Smooth muscle cell (in vitro differentiated cells): Measurements from ENCODE around the gene ZBTB17. TPM values are rescaled to one million over a fixed set of nuclear protein-coding genes. Genes with fewer than 3 reads are reported as not detected.
"Not testable (repeated sequence)": the region's sequence is repeated elsewhere in the genome, so short reads cannot be mapped to it uniquely, and the experiment has no call there.

Experiments
- DNase-seq: peaks from one replicate; lab custom pipeline; 2025; ENCODE audit not compliant: unreplicated experiment; lab: John Stamatoyannopoulos, UW
- H2AFZ ChIP-seq: fragments of 200-600 bp; sonication (generic); 2 replicates; pipeline ENCODE4 v1.6.0; 2016; ENCODE audit warnings: antibody characterized with exemption, low read depth, mild to moderate bottlenecking
- H3F3A ChIP-seq: fragments of 200-600 bp; sonication (generic); 2 replicates; pipeline ENCODE4 v1.6.0; 2017; ENCODE audit warnings: antibody characterized with exemption, low read depth
- H3K27ac ChIP-seq: fragments of 200-600 bp; sonication (generic); 2 replicates; pipeline ENCODE4 v1.5.1; 2016; ENCODE audit warnings: low read depth, mild to moderate bottlenecking
- H3K27me3 ChIP-seq: fragments of 200-600 bp; sonication (generic); 2 replicates; pipeline ENCODE4 v1.6.1; 2016; ENCODE audit warnings: low read depth, mild to moderate bottlenecking
- H3K36me3 ChIP-seq: fragments of 200-600 bp; sonication (generic); 2 replicates; pipeline ENCODE4 v1.5.1; 2016; ENCODE audit warnings: low read depth
- H3K4me1 ChIP-seq: fragments of 200-600 bp; sonication (generic); 2 replicates; pipeline ENCODE4 v1.5.1; 2016; ENCODE audit warnings: low read depth
- H3K4me2 ChIP-seq: fragments of 200-600 bp; sonication (generic); 2 replicates; pipeline ENCODE4 v1.6.0; 2016; ENCODE audit warnings: mild to moderate bottlenecking
- H3K4me3 ChIP-seq: fragments of 200-600 bp; sonication (generic); 2 replicates; pipeline ENCODE4 v1.5.1; 2016; ENCODE audit warnings: mild to moderate bottlenecking
- H3K79me2 ChIP-seq: fragments of 200-600 bp; sonication (generic); 2 replicates; pipeline ENCODE4 v1.6.0; 2016; ENCODE audit warnings: low read depth, mild to moderate bottlenecking
- H3K9ac ChIP-seq: fragments of 200-600 bp; sonication (generic); 2 replicates; pipeline ENCODE4 v1.6.0; 2016; ENCODE audit warnings: low read depth
- H3K9me3 ChIP-seq: fragments of 200-600 bp; sonication (generic); replicated peaks from 2 replicates; pipeline ENCODE4 v1.5.1; 2016; ENCODE audit warnings: low read depth
- H4K20me1 ChIP-seq: fragments of 200-600 bp; sonication (generic); 2 replicates; pipeline ENCODE4 v1.6.0; 2016; ENCODE audit warnings: low read depth
- CTCF ChIP-seq: fragments of 200-600 bp; sonication (generic); IDR thresholded peaks from 2 replicates; pipeline ENCODE4 v1.5.1; 2017; ENCODE audit warnings: borderline replicate concordance, mild to moderate bottlenecking, antibody characterized with exemption; ENCODE audit not compliant: insufficient read depth, poor library complexity, severe bottlenecking
- WGBS: methylation state at CpG from one replicate; pipeline ENCODE4 v1.1.7; 2016; ENCODE audit warnings: low lambda C conversion rate; 5-methylcytosine and 5-hydroxymethylcytosine counted together
- polyA plus RNA-seq: library from polyadenylated mRNA; unstranded; fragments of >200 nt; fragmentation: Nextera tagmentation; extraction: Ambion mirVana; gene quantifications from 2 replicates; pipeline ENCODE4 v1.2.1, GENCODE V29; 2016
- total RNA-seq: library from RNA; depleted of rRNA; stranded (reverse); fragments of >200 nt; gene quantifications from 2 replicates; pipeline ENCODE4 v1.2.3, GENCODE V29; 2014

Gene ZBTB17
- total and polyA plus RNA-seq, 2 experiments from 2014 or later, result 29.4 to 42.5 TPM

- H3K9me3 ChIP-seq, result no peaks in the 10 kb centered on the region
- no peak overlapping the region for H2AFZ ChIP-seq
- H3K27me3 ChIP-seq, result no peaks in the 10 kb centered on the region
- no peak overlapping the region for H3K4me3 ChIP-seq
- no peak overlapping the region for H3K9ac ChIP-seq
- no peaks in the 10 kb centered on the region for H3F3A ChIP-seq
- no peak for DNase-seq
- H3K4me2 ChIP-seq, result no peak overlapping the region
- H3K4me1 ChIP-seq, result no peaks in the 10 kb centered on the region
- WGBS, result 72% methylated on average over 11 of the region's 11 CpGs
- no peak overlapping the region for H3K27ac ChIP-seq
- peaks cover 13% of the 10 kb centered on the region for H3K36me3 ChIP-seq
- no peaks in the 10 kb centered on the region for H4K20me1 ChIP-seq
- no peaks in the 10 kb centered on the region for H3K79me2 ChIP-seq
- no peak for TF ChIP-seq CTCF
Measured at GRCh38 chr1:15931401-15931800, 44.5 kb downstream of the ZBTB17 start.

- Histone ChIP-seq H3K9me3 (no peaks in the 10 kb centered on the region), H3K27me3 (no peaks in the 10 kb centered on the region), H3K36me3 (peaks cover 13% of the 10 kb centered on the region), H3K79me2 (no peaks in the 10 kb centered on the region), H3K4me2 (no peak overlapping the region), H3K4me3 (no peak overlapping the region), H3K9ac (no peak overlapping the region), H3K4me1 (no peaks in the 10 kb centered on the region), H2AFZ (no peak overlapping the region), H4K20me1 (no peaks in the 10 kb centered on the region), H3K27ac (no peak overlapping the region), H3F3A (no peaks in the 10 kb centered on the region)
- DNase-seq, result no peak
- WGBS, result 97% methylated on average over 17 of the region's 17 CpGs
- TF ChIP-seq CTCF, result no peak
Measured at GRCh38 chr1:15928971-15929965, 46.6 kb downstream of the ZBTB17 start.

- H3K27ac ChIP-seq, H3K79me2 ChIP-seq, H4K20me1 ChIP-seq, H3K27me3 ChIP-seq, DNase-seq, H2AFZ ChIP-seq, H3F3A ChIP-seq, H3K4me1 ChIP-seq, H3K4me2 ChIP-seq, H3K4me3 ChIP-seq, H3K9me3 ChIP-seq, H3K9ac ChIP-seq: not testable (repeated sequence)
- peaks cover 20% of the 10 kb centered on the region for H3K36me3 ChIP-seq
- WGBS, result 91% methylated on average over 8 of the region's 8 CpGs
Measured at GRCh38 chr1:15926448-15926847, 49.5 kb downstream of the ZBTB17 start.

- no peak for DNase-seq
- TF ChIP-seq CTCF, result no peak
- peaks cover 12% of the 10 kb centered on the region for H3K79me2 ChIP-seq
- H3K4me1 ChIP-seq, result peaks cover 6% of the 10 kb centered on the region
- H3K9me3 ChIP-seq, result no peaks in the 10 kb centered on the region
- no peak overlapping the region for H3K9ac ChIP-seq
- H3F3A ChIP-seq, result no peaks in the 10 kb centered on the region
- WGBS, result 76% methylated on average over 2 of the region's 2 CpGs
- peaks cover 12% of the 10 kb centered on the region for H3K36me3 ChIP-seq
- H3K27ac ChIP-seq, result peak overlapping the region; percentile 70
- no peak overlapping the region for H3K4me3 ChIP-seq
- H2AFZ ChIP-seq, result no peak overlapping the region
- H3K27me3 ChIP-seq, result no peaks in the 10 kb centered on the region
- peak overlapping the region; percentile 53 for H3K4me2 ChIP-seq
- H4K20me1 ChIP-seq, result no peaks in the 10 kb centered on the region
Measured at GRCh38 chr1:15923241-15923640, 52.7 kb downstream of the ZBTB17 start.
